GM12878 (cell line): ENCODE measurements around the gene NIFK.
"Not testable (repeated sequence)": the region's sequence is repeated elsewhere in the genome, so short reads cannot be mapped to it uniquely, and the experiment has no call there.

ENCODE experiments used
- HDAC6 ChIP-seq: fragments of 200-600 bp; sonication (generic); IDR thresholded peaks from one replicate; pipeline ENCODE4 v1.8.0; 2017; ENCODE audit warnings: antibody characterized with exemption; ENCODE audit not compliant: unreplicated experiment
- MAX ChIP-seq: IDR thresholded peaks from 2 replicates; pipeline ENCODE4 v1.6.1; 2012; ENCODE audit warnings: low read depth, low read length, improper control_type of control experiment
- POLR2A ChIP-seq: IDR thresholded peaks from 2 replicates; pipeline ENCODE4 v1.6.1; 2011; ENCODE audit warnings: low read depth, mild to moderate bottlenecking, low read length
- YY1 ChIP-seq: IDR thresholded peaks from 2 replicates; pipeline ENCODE4 v1.6.1; 2011; ENCODE audit warnings: low read depth, mild to moderate bottlenecking, low read length
- ZNF592 ChIP-seq: fragments of 450-650 bp; IDR thresholded peaks from 2 replicates; pipeline ENCODE4 v1.6.1; 2017; ENCODE audit warnings: mild to moderate bottlenecking, moderate library complexity

- not testable (repeated sequence) for TF ChIP-seq YY1, ZNF592, POLR2A, HDAC6, MAX
These were observed 25.2 kb downstream of the NIFK start for GRCh38 chr2:121711481-121711880.
